ENCODE measurements around the gene ATL1.

ATL1 gene

DNA sequence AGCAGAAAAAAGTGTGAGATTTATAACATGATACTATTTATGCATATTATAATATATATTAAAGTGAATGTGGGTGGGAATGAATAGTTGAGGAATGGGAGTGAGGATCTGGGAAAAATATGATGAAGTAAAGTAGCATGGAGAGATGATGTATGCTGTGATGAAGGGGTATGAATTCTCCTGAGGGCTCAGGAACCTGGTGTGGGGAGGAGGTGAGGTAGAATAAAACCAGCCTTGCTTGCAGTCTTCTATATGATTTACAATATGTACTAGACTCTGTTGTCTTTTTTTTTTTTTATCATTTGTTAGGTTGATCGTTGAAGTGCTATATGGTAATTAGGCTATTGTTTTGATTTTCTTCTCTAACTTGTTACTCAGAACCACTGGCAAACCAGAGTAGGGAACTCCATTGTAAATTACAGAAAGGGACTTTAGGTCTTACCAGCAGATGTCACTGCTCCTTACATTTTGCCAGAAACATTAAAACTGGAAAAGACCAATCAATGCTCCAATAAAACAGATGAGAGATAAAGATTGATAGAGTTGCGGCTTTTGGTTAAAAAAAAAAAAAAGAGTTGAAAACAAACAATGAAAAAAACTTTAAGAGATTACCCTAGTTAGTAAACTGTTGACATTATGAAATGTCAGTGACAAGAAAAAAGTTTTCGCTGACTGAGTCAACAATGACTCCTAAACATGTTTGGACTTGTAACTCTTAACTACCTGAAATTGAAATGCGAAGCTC lies 39.9 kb downstream of the ATL1 start:
- no peak overlapping the region for H3K4me3 ChIP-seq (ENCODE audit: control insufficient read depth, low read depth, low read length)
- peak; percentile 70 for DNase-seq (ENCODE audit: low read depth)
- TF ChIP-seq CTCF (conservative IDR thresholded peaks at IDR 0.05; ENCODE audit: control insufficient read depth, insufficient read depth, low read depth, low read length) = peak; percentile 68

- H3K4me3 ChIP-seq (ENCODE audit: control insufficient read depth, low read depth, low read length) = no peak overlapping the region
- peak; percentile 43 for DNase-seq (ENCODE audit: low read depth)
These were observed 40.9 kb downstream of the ATL1 start for GRCh38 chr14:50600849-50601248.

GRCh38 chr14:50601394-50601793 lies 41.4 kb downstream of the ATL1 start:
- H3K4me3 ChIP-seq (ENCODE audit: control insufficient read depth, low read depth, low read length) = no peak overlapping the region
- DNase-seq (ENCODE audit: low read depth) = peak; percentile 8
- TF ChIP-seq CTCF (conservative IDR thresholded peaks at IDR 0.05; ENCODE audit: control insufficient read depth, insufficient read depth, low read depth, low read length) = no peak

More at GRCh38 chr14:50600849-50601248, 40.9 kb downstream of the ATL1 start:
- no peak for TF ChIP-seq CTCF (conservative IDR thresholded peaks at IDR 0.05; ENCODE audit: control insufficient read depth, insufficient read depth, low read depth, low read length)

DNA sequence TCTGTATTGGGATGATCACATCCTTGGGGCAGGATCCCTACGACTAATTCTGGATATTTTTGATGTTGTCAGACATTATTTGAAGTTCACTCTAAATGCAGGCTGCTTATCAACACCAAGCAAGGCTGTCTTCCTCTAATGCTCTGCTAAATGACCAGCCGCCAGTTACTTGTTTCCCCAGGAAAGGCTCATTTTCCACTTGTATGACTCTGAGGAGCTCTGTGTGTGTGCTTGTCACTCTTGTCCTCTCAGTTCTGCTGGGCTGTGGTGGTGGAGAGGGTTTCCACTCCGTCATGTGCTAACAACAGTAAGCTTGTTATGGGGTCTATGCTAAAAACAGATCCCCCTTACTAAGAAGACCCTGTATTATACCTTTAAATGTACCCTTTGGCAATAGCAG lies 42.1 kb downstream of the ATL1 start:
- TF ChIP-seq CTCF (conservative IDR thresholded peaks at IDR 0.05; ENCODE audit: control insufficient read depth, insufficient read depth, low read depth, low read length) = no peak
- H3K4me3 ChIP-seq (ENCODE audit: control insufficient read depth, low read depth, low read length) = no peak overlapping the region
- no peak for DNase-seq (ENCODE audit: low read depth)

DNA sequence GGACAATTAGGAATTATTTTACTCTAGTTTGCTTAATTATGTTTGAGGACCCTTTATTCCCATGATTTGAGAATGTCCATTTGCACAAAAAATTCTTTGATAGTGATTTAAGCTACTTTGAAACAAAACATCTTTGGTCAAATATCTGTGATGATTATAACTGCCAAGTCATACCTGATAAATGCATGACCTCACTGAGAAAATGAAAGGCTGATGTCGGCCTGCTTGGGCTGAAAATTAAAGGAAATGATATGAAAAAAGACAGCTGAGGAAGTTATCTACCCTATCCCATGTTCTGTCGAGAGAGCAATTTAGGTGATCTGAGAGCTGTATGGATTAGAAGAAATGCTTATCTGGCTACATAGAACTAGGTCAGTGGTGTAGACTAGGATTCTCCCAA lies 43.6 kb downstream of the ATL1 start:
- no peak for TF ChIP-seq CTCF (conservative IDR thresholded peaks at IDR 0.05; ENCODE audit: control insufficient read depth, insufficient read depth, low read depth, low read length)
- peak; percentile 5 for DNase-seq (ENCODE audit: low read depth)
- H3K4me3 ChIP-seq (ENCODE audit: control insufficient read depth, low read depth, low read length) = no peak overlapping the region

DNA sequence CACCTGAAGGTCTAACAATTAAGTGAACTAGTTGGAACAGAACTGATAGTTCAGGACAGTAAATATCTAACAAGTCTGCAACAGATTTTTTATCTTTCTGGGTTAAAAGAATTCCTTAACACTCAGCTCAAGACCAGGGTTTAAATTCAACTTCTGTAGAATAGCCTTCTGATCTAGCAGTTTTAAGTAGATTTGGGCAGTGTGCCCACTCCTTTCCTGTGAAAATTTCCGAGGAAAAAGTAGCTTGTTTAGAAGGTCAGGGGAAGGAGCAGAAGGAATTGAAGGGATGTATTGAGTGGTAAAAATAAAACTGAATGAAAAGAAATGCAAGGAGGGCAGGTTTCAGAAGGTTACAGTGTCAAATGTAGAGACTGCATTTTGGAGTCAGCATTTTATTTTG lies 45.8 kb downstream of the ATL1 start:
- DNase-seq (ENCODE audit: low read depth) = no peak
- TF ChIP-seq CTCF (conservative IDR thresholded peaks at IDR 0.05; ENCODE audit: control insufficient read depth, insufficient read depth, low read depth, low read length) = no peak
- no peak overlapping the region for H3K4me3 ChIP-seq (ENCODE audit: control insufficient read depth, low read depth, low read length)
